Pericardium fibroblast (primary cell): ENCODE measurements around the gene HECTD2. TPM values are rescaled to one million over a fixed set of nuclear protein-coding genes. Genes with fewer than 3 reads are reported as not detected.

Source experiments
- total RNA-seq: library from RNA; depleted of rRNA; stranded (reverse); fragments of >200 nt; gene quantifications from 2 replicates; pipeline ENCODE4 v1.2.3, GENCODE V29; 2015

HECTD2 gene, protein sequence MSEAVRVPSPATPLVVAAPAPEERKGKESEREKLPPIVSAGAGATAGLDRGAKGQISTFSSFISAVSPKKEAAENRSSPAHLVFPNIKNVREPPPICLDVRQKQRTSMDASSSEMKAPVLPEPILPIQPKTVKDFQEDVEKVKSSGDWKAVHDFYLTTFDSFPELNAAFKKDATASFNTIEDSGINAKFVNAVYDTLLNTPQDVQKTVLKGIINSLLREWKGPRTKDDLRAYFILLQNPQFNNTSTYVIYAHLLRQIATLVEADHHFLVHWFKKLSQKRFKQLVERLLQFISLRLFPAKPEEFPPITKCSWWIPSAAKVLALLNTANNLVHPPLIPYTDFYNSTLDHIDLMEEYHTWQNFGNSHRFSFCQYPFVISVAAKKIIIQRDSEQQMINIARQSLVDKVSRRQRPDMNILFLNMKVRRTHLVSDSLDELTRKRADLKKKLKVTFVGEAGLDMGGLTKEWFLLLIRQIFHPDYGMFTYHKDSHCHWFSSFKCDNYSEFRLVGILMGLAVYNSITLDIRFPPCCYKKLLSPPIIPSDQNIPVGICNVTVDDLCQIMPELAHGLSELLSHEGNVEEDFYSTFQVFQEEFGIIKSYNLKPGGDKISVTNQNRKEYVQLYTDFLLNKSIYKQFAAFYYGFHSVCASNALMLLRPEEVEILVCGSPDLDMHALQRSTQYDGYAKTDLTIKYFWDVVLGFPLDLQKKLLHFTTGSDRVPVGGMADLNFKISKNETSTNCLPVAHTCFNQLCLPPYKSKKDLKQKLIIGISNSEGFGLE
- total RNA-seq: 5.4 and 7.1 TPM in 2 replicates

DNA sequence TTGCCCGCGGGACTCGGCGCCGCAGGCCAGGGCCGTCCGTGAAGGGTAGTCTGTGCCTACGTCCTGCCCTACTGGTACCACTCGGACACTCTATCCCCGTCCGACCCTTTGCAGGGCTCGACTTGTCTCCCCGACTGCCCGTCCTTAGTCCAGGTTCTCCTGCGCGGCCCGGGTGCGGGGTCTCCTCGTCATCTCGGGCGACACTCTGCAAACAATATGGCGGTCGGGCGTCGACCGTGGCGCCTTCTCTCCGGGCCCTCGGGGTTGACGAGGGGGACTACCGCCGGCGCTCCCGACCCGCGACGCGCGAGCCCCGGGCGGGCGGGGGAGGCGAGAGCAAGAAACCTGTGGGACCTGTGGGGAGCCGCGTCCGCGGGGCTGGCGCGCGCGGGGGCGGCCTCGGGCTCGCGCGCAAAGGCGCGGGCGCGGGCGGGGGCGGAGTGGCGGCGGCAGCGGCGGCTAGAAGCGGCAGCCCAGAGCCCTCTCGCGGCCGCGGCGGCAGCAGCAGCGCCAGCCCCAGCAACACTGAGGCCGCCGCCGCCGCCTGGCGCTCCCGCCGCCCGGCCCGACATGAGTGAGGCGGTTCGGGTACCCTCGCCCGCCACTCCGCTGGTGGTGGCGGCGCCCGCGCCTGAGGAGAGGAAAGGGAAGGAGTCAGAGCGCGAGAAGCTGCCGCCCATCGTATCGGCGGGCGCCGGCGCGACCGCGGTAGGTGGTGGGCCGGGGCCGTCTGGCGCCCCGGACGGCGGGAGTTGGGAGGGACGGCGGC lies at the start of gene HECTD2:
TSS of gene HECTD2 (plus strand) at position 476 of the 769 bp plus-strand sequence. CDS start at position 571, 95 bp downstream.

Other genes with a start within 250 kb of the HECTD2 start
- gene PCGF5, start 189.7 kb upstream of the HECTD2 start, total RNA-seq: 17.4 and 24.7 TPM in 2 replicates
- 20.6 and 30.6 TPM in 2 replicates for gene PPP1R3C, start 222.7 kb downstream of the HECTD2 start, total RNA-seq